ACHN (cell line): ENCODE results near the gene PTAR1.

Experiments used
- DNase-seq: peaks from one replicate; pipeline ENCODE4 v3.0.0-alpha.2; 2015
- in situ Hi-C: cut with HindIII; loops from 2 replicates; pipeline ENCODE4 v1.10.0; 2017; ENCODE audit warnings: low sequenced_read_pairs, low pct_ligation_motif_present, low pct_unique_long_range_greater_than_20kb

PTAR1 gene

GRCh38 chr9:69757996-69758675 lies 1.7 kb downstream of the PTAR1 start:
- DNase-seq = no peak
- in situ Hi-C loops = no loop called here

- in situ Hi-C loops = no loop called here
- DNase-seq = no peak
Observed at GRCh38 chr9:69755205-69755604, 4.6 kb downstream of the PTAR1 start.

- no peak for DNase-seq
- in situ Hi-C loops = no loop called here
Observed at GRCh38 chr9:69753830-69754229, 6.0 kb downstream of the PTAR1 start.

GRCh38 chr9:69750085-69750484 lies 9.7 kb downstream of the PTAR1 start:
- in situ Hi-C loops = no loop called here
- DNase-seq = no peak

- in situ Hi-C loops = no loop called here
- peak; percentile 22 for DNase-seq
Observed at GRCh38 chr9:69748304-69748703, 11.5 kb downstream of the PTAR1 start.

- no peak for DNase-seq
- in situ Hi-C loops = no loop called here
Observed at GRCh38 chr9:69746859-69747560, 12.8 kb downstream of the PTAR1 start.

GRCh38 chr9:69745716-69746437 lies 13.9 kb downstream of the PTAR1 start:
- in situ Hi-C loops = no loop called here

GRCh38 chr9:69744688-69745380 lies 15.0 kb downstream of the PTAR1 start:
- no peak for DNase-seq
- in situ Hi-C loops = no loop called here

More at GRCh38 chr9:69745716-69746437, 13.9 kb downstream of the PTAR1 start:
- DNase-seq = peak; percentile 22

GRCh38 chr9:69743930-69744329 lies 15.9 kb downstream of the PTAR1 start:
- in situ Hi-C loops = no loop called here

GRCh38 chr9:69740872-69741505 lies 18.8 kb downstream of the PTAR1 start:
- DNase-seq = no peak
- in situ Hi-C loops = no loop called here

More at GRCh38 chr9:69743930-69744329, 15.9 kb downstream of the PTAR1 start:
- no peak for DNase-seq

GRCh38 chr9:69731348-69731747 lies 28.5 kb downstream of the PTAR1 start:
- in situ Hi-C loops = no loop called here
- no peak for DNase-seq

GRCh38 chr9:69719983-69720382 lies 39.8 kb downstream of the PTAR1 start:
- no peak for DNase-seq
- in situ Hi-C loops = no loop called here

GRCh38 chr9:69719367-69719766 lies 40.4 kb downstream of the PTAR1 start:
- no peak for DNase-seq
- in situ Hi-C loops = no loop called here

GRCh38 chr9:69718218-69718617 lies 41.6 kb downstream of the PTAR1 start:
- DNase-seq = no peak
- in situ Hi-C loops = no loop called here

GRCh38 chr9:69715825-69716224 lies 44.0 kb downstream of the PTAR1 start:
- in situ Hi-C loops = no loop called here

GRCh38 chr9:69715096-69715495 lies 44.7 kb downstream of the PTAR1 start:
- in situ Hi-C loops = no loop called here
- no peak for DNase-seq

More at GRCh38 chr9:69715825-69716224, 44.0 kb downstream of the PTAR1 start:
- no peak for DNase-seq

GRCh38 chr9:69697475-69697874 lies 62.3 kb downstream of the PTAR1 start:
- DNase-seq = no peak
- in situ Hi-C loops = no loop called here

GRCh38 chr9:69696802-69697201 lies 63.0 kb downstream of the PTAR1 start:
- in situ Hi-C loops = no loop called here
- no peak for DNase-seq
